CD4-positive, alpha-beta T cell treated with Interleukin-2 at 100 ng/mL for 4 hours (primary cell): ENCODE data around the gene POU2AF1.

Experiments used
- DNase-seq: peaks from one replicate; pipeline ENCODE4 v3.0.0-alpha.2; 2020; ENCODE audit warnings: low spot score

POU2AF1 gene

DNA sequence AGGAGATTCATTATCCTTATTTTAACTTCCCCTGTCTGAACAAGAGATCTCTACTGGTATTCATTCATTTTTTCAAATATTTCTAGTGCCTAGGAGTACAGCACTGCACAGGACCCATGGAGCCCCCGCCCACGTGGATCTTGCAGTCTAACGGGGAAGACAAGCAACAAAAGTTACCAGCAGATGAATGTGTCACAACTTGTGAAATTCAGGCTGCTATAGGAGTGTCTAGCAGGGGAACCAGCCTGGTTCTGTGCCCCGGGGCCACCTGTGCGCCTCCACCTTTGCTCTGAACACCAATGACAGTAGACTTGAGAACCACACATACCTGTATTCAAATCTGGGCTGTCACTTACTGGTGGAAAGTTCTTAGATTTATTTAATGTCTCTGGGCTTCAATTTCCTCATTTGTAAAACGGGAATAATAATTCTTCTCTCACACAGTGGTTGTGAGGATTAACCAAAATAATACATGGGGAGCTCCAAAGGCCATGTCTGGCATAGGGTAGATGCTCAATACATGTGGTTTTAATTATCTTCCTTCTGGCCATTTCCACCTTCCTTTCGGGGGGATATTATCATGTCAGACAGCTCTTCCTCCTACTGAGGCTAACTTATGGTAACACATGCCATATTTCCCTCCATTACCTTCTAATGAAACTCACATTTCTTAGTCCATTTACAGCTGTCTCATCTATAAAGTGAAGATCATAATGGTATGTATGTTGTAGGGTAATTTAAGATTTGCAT lies 17.8 kb downstream of the POU2AF1 start:
- DNase-seq, result no peak

DNA sequence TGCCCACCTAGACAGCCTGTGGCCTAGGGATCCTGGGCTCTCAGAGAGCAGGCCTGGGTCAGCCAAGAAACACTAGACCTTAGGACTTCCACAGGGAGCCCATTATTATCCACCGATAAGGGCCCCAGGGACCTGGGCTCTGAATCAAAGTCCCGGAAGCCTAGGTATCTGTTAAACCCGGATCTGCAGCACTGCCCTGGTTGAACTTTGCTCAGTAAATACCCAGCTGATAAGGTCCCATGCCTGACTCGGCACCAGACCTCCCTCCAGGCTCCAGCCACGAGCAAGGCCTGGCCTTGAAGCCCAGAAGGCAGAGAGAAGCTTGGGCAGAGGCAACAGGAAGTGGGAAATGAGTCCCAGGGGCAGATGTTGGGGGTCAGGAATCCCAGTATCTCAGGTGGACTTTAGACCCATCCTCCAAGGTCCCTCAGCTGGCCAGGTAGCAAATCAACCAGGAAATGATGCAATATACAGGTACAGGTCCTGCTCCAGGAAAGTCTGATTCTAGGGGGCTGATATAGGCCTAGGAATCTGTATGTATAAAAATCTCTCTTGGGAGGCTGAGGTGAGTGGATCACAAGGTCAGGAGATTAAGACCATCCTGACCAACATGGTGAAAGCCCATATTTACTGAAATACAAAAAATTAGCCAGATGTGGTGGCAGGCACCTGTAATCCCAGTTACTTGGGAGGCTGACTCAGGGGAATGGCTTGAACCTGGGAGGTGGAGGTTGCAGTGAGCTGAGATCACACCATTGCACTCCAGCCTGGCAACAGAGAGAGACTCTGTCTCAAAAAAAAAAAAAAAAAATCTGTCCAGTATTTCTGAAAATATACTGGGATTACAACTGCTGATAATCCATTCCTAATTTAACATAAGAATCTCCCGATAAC lies 18.7 kb downstream of the POU2AF1 start:
- DNase-seq, result no peak

DNA sequence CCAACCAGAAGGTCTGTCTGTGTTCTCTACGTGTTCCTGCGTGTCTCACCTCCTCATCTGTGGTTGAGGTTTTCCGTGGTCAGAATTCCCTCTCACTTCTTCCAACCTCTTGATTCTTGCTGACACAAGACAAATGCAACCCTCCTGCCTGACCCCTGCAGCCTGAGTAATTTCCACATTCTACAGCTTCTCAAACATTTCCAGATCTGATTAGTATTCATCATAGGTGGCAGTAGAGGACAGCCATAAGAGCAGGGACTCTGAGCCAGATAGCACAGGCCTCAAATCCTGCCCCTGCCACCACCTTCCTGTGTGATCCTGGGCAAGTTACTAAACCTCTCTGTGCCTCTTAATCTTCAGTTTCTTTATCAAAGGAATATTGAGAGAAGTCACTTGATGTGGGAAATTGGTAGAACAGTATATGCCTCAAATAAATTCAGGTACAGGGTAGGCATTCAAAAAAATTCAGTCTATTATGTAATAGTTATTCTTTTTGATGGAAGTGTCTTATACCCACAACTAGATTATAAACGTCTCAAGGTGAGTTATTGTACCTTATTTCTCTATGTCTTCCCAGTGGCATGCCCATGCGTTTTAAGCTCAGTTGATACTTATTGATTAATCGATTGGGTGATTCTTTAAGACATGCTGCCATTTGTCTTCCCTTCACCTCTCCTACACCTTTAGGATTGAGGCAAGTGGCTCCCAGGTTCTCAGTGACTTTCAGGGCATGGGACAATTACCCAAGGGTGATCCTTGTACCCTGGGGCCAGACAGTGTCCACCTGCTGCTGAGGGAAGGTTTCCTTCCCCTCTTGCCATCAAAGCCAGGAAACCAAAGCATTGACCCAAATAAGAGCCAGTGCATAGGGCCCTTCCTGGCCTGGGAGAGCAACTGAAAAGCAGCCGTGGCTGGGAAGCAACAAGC lies 19.6 kb downstream of the POU2AF1 start:
- DNase-seq, result peak; percentile 3

DNA sequence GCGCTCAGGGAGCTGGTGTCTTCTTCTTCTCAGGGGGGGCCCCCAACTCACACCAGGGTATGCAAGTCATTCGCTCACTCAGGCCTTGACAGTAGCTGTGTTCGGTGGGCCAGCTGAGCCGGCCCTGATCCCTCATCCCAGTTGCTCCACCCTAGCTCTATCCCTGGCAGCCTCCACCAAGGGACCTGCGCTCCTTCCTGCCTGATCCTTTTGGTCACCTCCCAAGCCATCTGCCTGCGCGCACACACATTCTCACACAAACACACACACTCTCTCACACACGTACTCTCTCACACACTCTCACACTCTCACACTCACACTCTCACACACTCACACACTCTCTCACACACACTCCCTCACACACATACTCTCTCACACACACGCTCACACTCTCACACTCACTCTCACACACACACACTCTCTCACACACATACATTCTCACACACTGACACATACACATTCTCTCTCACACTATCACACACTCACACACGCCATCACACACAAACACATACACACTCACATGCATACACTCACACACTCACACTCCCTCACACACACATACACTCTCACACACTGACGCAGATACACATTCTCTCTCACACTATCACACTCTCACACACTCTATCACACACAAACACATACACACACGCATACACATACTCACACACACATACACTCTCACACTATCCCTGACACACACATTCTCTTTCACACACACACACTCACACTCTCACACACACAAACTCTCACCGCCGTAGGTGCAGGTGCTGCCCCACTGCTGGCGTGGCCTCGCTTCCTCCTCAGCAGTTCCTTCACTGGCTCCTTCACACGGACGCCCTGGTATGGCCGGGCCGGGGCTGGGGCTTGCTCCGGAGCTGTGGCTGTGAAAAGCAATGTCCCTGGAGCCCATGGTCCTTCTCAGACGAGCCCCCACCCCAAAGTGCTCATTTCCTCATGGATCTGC lies 20.8 kb downstream of the POU2AF1 start:
- no peak for DNase-seq

DNA sequence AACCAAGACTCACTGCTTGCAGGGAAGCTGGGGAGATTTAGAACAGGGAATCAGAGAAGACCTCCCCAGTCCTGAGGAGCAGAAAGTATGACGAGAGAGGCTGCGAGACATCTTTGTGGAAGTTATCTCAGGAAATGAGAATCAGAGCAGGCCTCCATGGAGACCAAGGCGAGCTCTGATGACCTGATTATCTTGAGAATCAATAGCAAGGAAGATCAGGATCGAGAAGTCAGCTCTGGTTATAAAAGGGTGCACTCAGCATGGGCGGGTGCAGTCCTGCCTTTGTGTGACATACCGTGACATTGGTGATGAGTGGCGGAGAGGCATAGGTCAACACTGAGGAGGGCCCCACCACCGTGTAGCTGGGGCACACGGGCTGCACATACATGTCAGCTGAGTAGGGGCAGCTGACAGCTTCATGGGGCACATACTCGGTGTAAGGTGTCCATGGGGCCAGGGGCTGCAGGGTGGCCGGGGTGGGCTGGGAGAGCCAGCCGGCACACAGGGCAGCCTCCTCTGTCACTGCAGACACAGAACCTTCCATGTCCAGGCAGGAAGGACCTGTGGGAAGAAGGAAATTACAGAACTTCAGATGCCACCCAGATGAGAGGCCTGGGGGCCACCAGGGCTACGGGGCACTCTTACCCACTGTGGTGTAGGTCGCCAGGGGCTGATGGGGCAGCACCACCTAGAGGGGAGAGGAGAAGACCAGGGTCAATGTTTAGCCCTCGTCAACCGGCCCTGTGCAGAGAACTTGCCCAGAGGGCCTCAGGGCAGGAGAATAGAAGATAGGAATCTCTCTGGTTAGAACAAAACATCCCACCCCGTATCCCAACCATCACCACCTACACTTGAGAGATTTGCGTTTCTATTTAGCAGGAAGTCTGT lies 21.7 kb downstream of the POU2AF1 start:
- DNase-seq, result no peak

DNA sequence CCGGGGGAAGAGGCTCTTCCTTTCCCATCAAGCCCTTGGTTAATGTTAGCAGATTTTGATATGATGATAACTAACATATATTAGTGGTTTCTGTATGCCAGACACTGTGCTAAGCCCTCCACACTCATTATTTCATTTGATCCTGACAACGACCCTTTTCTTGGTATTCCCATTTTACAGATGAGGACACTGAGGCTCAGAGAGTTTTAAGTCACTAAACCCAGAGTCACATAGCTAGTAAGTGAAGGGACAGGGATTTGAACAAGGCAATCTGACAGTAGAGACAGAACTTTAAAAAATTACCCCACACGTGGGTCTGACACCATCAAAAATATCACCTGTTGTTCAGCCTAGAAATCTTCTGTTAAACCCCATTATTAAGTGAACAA lies 22.4 kb downstream of the POU2AF1 start:
- no peak for DNase-seq

DNA sequence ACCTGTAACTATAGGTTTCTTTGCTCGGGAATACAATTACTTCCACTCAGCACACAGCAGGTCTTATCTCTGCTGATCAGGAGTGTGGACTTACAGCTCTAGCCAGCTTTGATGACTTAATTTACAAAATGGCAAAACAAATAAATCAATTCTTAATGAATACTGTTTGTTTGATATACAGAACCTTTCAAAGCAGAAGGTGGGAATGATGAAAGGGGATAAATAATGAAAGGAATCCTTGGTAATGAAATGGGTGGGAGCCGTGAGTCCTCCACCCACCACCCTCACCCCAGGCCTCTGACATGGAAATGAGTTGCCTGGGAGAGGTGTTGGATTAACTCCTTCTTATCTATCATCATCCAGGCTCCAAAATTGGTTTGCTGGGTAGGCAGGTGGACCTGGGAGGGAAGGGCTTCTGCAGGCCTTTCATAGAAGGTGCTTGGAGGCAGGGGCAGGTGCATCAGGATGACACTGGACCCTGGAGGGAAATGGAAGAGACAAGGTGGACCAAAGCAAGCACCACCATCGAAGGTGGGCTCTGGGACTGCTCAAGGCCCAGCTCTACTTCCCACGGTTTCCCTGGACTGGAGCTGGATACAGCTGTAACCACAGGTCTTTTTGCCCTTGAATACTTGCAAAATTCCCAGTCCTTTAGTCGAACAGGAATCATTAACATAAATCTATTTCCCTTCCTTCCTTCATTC lies 23.0 kb downstream of the POU2AF1 start:
- no peak for DNase-seq

DNA sequence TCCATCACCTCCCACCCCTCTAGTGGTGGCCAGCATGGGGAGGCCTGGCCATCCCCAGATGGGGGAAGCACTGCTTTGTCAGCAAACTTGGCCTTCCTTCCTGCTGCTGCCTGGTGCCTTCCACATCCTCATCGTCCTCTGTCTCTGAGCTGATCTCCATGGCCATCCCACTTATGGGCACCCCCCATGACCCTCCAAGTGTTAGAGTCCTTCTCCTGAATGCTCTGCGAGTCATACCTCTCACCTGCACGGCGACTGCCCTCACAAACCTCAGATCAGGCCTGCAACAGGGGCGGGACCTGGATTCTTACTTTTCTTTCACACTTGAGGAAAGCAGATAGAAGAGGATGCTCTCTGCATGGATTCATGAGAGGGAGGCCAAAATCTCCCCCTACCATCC lies 24.0 kb downstream of the POU2AF1 start:
- DNase-seq, result no peak

DNA sequence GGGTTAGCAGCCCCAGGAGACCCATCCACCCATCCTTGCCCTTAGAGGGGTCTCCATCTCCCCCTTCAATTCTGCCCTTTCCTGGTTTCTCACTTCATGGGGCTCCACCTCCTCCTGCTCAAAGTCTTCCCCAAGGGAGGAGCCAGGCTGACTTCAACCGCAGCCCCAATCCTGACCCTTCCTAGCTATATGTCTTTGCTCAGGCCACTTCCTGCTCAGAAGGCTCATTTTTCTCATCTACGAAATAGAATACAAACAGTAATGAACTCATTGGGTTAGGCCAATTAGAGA lies 24.5 kb downstream of the POU2AF1 start:
- DNase-seq, result no peak

DNA sequence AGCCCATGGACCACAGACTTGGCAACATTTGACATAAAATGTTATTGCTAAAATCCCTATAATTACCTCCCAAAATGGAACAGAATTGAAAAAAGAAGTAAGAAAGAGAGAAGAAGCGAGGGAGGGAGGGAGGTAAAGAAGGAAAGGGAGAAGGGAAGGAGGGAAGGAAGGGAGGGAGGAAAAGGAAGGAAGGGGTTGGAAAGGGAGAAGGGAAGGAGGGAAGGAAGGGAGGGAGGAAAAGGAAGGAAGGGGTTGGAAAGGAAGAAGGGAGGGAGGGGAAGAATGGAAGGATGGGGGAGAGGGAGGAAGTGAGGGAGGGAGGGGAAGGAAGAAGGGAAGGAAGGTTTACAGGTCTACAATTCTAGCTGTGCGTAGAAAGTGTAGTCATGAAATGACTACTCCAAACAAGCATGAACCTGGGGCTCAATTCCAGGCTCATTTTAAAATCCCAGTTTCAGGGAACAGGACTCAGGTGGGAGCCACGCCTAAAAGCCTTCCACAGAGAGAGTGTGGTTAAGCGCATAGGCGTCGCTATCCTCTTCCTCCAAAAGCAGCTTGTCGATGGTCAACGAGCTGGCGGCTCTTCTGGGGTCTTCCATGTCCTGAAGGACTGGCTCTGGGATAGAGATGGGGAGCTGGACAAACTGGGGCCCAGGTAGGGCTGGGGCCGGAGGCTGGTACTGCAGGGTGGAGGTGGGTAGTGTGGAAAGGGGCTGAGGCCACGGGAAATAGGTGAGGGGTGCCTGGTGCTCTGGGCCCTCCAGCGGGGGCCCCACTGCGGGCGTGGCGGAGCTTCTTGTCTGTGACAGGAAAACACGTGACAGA lies 25.1 kb downstream of the POU2AF1 start:
- DNase-seq, result no peak

DNA sequence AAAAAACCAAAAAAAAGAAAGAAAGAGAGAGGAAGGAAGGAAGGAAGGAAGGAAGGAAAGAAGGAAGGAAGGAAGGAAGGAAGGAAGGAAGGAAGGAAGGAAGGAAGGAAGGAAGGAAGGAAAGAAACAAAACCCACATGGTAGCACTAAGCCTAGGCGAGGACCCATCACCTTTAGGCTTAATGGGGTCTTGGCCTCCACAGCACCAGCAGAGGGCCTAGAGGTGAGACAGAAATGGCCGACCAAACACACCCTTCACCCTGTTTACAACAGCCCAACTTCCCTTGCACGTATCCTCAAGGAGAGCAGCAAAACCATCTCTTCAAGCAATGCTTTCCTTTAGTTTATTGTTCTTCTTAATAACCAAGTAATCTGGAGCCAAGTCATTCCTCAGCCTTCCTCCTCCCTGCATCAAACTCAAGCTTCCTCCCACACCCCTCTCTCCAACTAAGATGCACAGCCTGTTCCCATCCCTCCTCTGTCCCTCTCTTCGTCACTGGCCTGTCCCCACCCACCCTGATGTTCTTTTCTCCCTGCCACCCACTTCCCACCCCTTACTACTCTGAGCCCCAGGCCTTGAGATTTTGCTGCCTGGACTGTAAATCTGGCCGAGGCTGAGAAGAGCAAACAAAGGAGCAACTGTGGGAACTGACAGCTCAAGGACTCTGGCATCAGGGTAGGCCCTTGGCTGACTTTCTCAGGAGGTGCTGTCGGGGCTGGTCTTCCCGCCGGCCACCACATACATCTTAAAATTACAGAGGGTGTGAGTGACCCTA lies 26.0 kb downstream of the POU2AF1 start:
- no peak for DNase-seq

DNA sequence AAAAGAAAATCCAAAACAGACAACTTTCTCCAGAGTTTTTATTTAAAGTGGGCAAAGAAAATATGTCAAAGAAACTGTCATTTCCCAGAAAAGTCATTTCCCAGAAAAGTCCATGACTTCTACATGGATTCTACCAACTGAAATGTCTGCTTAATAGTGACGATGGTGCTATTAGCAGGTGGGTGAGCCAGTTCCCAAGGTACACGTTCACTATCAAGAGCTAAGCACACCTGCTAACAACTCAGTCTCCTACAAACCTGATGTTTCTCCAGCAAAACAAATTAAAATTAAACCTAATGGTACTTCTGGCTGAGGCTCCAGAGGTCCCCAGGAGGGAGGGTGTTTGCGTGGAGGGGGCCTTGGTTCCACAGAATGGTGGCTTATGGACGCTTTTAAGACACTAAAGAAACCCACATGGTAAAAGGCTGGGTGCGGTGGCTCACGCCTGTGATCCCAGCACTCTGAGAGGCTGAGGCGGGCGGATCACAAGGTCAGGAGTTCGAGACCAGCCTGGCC lies 26.8 kb downstream of the POU2AF1 start:
- DNase-seq, result no peak

DNA sequence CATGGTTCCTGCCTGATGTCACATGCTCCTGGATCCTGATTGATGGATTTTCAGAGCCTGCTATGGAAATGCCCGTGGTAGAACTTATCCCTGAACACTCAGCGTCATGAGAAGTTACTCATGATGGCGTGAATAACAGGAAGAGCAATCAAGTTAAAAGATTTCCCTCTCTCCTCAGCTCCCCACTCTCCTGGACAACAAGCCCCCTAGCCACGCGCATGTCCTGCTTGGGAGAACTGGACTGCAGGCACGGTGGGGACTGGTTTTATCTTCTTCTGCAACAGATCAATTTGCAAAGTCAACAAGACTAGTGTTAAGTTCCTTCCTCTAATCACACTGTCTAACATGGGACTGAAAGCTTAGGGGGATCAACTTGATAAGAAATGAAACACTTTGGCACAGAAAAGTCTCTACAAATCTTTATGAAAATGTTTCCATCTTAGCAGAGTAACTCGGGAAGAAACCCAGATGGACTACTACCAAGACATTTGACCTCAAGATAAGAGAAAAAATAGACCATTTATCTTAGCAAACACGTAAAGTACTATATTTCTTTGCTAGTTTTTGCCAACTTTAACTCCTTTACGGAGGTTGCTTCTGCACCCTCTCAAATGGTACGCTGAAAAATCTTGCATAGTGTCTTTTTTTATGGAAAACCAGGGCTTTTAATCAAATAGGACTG lies 27.6 kb downstream of the POU2AF1 start:
- no peak for DNase-seq

DNA sequence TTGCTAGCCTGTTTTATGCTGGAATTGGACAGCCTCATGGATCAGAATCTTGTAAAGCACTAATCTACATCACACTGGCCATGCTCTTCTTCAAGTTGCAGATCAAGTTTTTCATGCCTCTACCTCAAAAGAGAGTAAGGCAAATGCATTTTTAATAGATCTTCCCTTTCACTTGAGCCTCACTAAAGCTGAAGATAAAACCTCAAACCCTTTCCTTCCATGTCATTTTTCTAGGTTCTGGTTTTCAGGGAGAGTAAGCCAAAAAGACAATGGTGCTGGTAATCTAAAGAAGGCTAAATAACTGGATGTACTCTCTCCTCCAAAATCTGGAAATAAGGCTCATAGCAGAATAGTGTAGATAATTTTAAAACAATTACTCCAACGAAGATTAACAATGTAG lies 28.3 kb downstream of the POU2AF1 start:
- no peak for DNase-seq

DNA sequence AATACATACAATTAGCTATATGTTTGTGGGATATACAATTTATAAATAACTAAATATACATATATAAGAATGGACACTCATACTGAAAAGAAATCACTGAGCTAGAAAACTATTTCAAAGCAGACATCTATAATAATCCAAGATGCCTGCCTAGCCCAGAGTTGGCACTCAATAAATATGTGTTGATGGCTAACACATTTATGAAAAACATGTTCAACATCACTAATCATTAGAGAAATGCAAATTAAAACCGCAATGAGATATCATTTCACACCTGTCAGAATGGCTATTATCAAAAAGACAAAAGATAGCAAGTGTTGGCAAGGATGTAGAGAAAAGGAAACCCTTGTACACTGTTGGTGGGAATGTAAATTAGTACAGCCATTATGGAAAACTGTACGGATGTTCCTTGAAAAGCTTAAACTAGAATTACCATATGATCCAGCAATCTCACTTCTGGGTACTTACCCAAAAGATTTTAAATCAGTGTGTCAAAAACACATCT lies 29.8 kb downstream of the POU2AF1 start:
- no peak for DNase-seq

DNA sequence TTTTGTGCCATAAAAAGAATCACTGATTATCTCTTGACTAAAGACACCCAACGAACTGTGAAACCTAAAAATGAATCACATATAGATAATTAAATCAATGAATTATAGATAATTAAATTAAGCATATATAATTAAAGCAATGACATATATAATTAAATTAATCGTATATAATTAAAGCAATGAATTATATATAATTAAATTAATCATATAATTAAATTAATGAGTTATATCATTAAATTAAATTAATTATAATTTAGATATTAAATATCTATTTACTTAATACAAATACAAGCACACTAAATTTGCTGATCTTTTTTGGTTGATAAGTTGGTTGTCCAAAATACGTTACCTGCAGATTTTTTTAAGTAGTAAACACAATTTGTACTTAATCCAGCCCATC lies 30.9 kb downstream of the POU2AF1 start:
- DNase-seq, result no peak

DNA sequence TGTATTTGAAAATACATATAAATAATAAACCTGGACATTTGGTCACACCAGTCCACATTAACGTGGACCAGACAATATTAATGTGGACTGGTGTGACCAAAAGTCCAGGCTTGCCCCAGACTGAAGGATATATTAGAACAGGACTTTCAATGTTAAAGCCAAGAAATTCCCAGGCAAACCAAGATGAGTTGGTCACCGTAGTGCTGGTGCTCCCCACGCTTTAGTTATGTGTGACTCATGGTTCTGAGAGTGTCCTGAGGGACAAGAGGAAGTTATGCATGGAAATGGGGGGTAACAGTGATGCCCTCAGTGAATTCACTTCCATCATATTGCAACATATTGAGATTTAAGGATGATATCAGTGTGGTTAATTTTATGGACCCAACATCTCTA lies 31.4 kb downstream of the POU2AF1 start:
- DNase-seq, result no peak
